HG03460 (cell line): ENCODE measurements around the gene TRIM44.

Source experiments
- ATAC-seq: cut with Tn5 transposase; IDR thresholded peaks from one replicate; pipeline ENCODE4 v1.9.1; 2021; ENCODE audit not compliant: unreplicated experiment

TRIM44 gene

GRCh38 chr11:35671396-35672127 is 9.0 kb downstream of the TRIM44 start:
- ATAC-seq = no peak

- no peak for ATAC-seq
Measured at GRCh38 chr11:35672608-35673007, 10.0 kb downstream of the TRIM44 start.

GRCh38 chr11:35675901-35676610 is 13.5 kb downstream of the TRIM44 start:
- ATAC-seq = no peak

GRCh38 chr11:35676611-35676965 is 14.0 kb downstream of the TRIM44 start:
- no peak for ATAC-seq

GRCh38 chr11:35677904-35678303 is 15.3 kb downstream of the TRIM44 start:
- ATAC-seq = no peak

GRCh38 chr11:35678471-35678870 is 15.9 kb downstream of the TRIM44 start:
- ATAC-seq = no peak

- ATAC-seq = no peak
Measured at GRCh38 chr11:35678975-35679374, 16.4 kb downstream of the TRIM44 start.

GRCh38 chr11:35680506-35680905 is 17.9 kb downstream of the TRIM44 start:
- no peak for ATAC-seq

GRCh38 chr11:35681163-35681767 is 18.7 kb downstream of the TRIM44 start:
- ATAC-seq = no peak

GRCh38 chr11:35682230-35683173 is 19.9 kb downstream of the TRIM44 start:
- no peak for ATAC-seq

GRCh38 chr11:35683728-35684339 is 21.3 kb downstream of the TRIM44 start:
- no peak for ATAC-seq

GRCh38 chr11:35688023-35688422 is 25.4 kb downstream of the TRIM44 start:
- ATAC-seq = no peak

GRCh38 chr11:35689081-35689996 is 26.8 kb downstream of the TRIM44 start:
- no peak for ATAC-seq

GRCh38 chr11:35702126-35702525 is 39.6 kb downstream of the TRIM44 start:
- ATAC-seq = no peak

GRCh38 chr11:35709376-35709775 is 46.8 kb downstream of the TRIM44 start:
- no peak for ATAC-seq

GRCh38 chr11:35711173-35711910 is 48.8 kb downstream of the TRIM44 start:
- ATAC-seq = no peak

- no peak for ATAC-seq
Measured at GRCh38 chr11:35711924-35712323, 49.3 kb downstream of the TRIM44 start.

- ATAC-seq = no peak
Measured at GRCh38 chr11:35712533-35712932, 50.0 kb downstream of the TRIM44 start.
